ENCODE results near the gene LIMS2. TPM values are rescaled to one million over a fixed set of nuclear protein-coding genes. Genes with fewer than 3 reads are reported as not detected.

Gene LIMS2
- total RNA-seq, 1 donor from 2014 or later = 194 TPM

GRCh38 chr2:127630096-127630863 is 45.0 kb downstream of the LIMS2 start:
- ATAC-seq (no peak), DNase-seq (ENCODE audit: low spot score) (no peak)
- intact Hi-C loops (cut with DNase I) = no loop called here

GRCh38 chr2:127629637-127630036 is 45.7 kb downstream of the LIMS2 start:
- intact Hi-C loops (cut with DNase I) = no loop called here
- ATAC-seq = no peak
- no peak for DNase-seq (ENCODE audit: low spot score)

- ATAC-seq (no peak), DNase-seq (ENCODE audit: low spot score) (no peak)
- intact Hi-C loops (cut with DNase I) = no loop called here
Measured at GRCh38 chr2:127628767-127629614, 46.3 kb downstream of the LIMS2 start.

- DNase-seq (ENCODE audit: low spot score) (no peak), ATAC-seq (no peak)
- intact Hi-C loops (cut with DNase I) = no loop called here
Measured at GRCh38 chr2:127627740-127628571, 47.4 kb downstream of the LIMS2 start.

GRCh38 chr2:127626917-127627739 is 48.2 kb downstream of the LIMS2 start:
- no peak for ATAC-seq
- DNase-seq (ENCODE audit: low spot score) = no peak
- intact Hi-C loops (cut with DNase I) = no loop called here

- ATAC-seq (no peak), DNase-seq (ENCODE audit: low spot score) (peak; percentile 31)
- intact Hi-C loops (cut with DNase I) = no loop called here
Measured at GRCh38 chr2:127626175-127626574, 49.2 kb downstream of the LIMS2 start.

- ATAC-seq (no peak), DNase-seq (ENCODE audit: low spot score) (peak; percentile 35)
- intact Hi-C loops (cut with DNase I) = no loop called here
Measured at GRCh38 chr2:127625572-127625951, 49.8 kb downstream of the LIMS2 start.

GRCh38 chr2:127624756-127625571 is 50.4 kb downstream of the LIMS2 start:
- DNase-seq (ENCODE audit: low spot score) (peak; percentile 55), ATAC-seq (no peak)
- intact Hi-C loops (cut with DNase I) = no loop called here

- no peak for ATAC-seq
- intact Hi-C loops (cut with DNase I) = no loop called here
- no peak for DNase-seq (ENCODE audit: low spot score)
Measured at GRCh38 chr2:127624320-127624755, 51.0 kb downstream of the LIMS2 start.

GRCh38 chr2:127623388-127624319 is 51.7 kb downstream of the LIMS2 start:
- intact Hi-C loops (cut with DNase I) = no loop called here
- DNase-seq (ENCODE audit: low spot score) (peak; percentile 34), ATAC-seq (no peak)

GRCh38 chr2:127622561-127623387 is 52.6 kb downstream of the LIMS2 start:
- no peak for ATAC-seq
- intact Hi-C loops (cut with DNase I) = no loop called here
- DNase-seq (ENCODE audit: low spot score) = peak; percentile 25

GRCh38 chr2:127621981-127622431 is 53.3 kb downstream of the LIMS2 start:
- DNase-seq (ENCODE audit: low spot score) (peak; percentile 32), ATAC-seq (no peak)
- intact Hi-C loops (cut with DNase I) = no loop called here

GRCh38 chr2:127620866-127621265 is 54.5 kb downstream of the LIMS2 start:
- DNase-seq (ENCODE audit: low spot score) (no peak), ATAC-seq (no peak)
- intact Hi-C loops (cut with DNase I) = no loop called here

GRCh38 chr2:127619877-127620705 is 55.2 kb downstream of the LIMS2 start:
- ATAC-seq (no peak), DNase-seq (ENCODE audit: low spot score) (peak; percentile 25)
- intact Hi-C loops (cut with DNase I) = no loop called here

GRCh38 chr2:127619203-127619590 is 56.1 kb downstream of the LIMS2 start:
- DNase-seq (ENCODE audit: low spot score) (peak; percentile 45), ATAC-seq (no peak)
- intact Hi-C loops (cut with DNase I) = no loop called here
